AG09309 (cell line): ENCODE results near the gene ZNF236.
A peak's percentile ranks its signal among the peaks of the same experiment; 100 is the strongest.

Source experiments
- DNase-seq: peaks from one replicate; pipeline ENCODE4 v3.0.0-alpha.2; 2010; ENCODE audit warnings: low read depth
- H3K4me3 ChIP-seq: 2 replicates; pipeline ENCODE4 v1.5.1; 2011; ENCODE audit warnings: mild to moderate bottlenecking, low read depth, low read length, moderate library complexity; ENCODE audit not compliant: control insufficient read depth
- TF ChIP-seq, protein P1 (sequence below): IDR thresholded peaks from 2 replicates; pipeline ENCODE4 v1.5.1; 2011; ENCODE audit warnings: mild to moderate bottlenecking, low read depth, low read length, inconsistent platforms; ENCODE audit not compliant: insufficient read depth, control insufficient read depth; ENCODE audit errors: missing control alignments

ZNF236 gene

GRCh38 chr18:76873713-76874112 lies 51.4 kb downstream of the ZNF236 start:
- H3K4me3 ChIP-seq: no peak overlapping the region
- no peak for DNase-seq
- TF ChIP-seq, protein P1, sequence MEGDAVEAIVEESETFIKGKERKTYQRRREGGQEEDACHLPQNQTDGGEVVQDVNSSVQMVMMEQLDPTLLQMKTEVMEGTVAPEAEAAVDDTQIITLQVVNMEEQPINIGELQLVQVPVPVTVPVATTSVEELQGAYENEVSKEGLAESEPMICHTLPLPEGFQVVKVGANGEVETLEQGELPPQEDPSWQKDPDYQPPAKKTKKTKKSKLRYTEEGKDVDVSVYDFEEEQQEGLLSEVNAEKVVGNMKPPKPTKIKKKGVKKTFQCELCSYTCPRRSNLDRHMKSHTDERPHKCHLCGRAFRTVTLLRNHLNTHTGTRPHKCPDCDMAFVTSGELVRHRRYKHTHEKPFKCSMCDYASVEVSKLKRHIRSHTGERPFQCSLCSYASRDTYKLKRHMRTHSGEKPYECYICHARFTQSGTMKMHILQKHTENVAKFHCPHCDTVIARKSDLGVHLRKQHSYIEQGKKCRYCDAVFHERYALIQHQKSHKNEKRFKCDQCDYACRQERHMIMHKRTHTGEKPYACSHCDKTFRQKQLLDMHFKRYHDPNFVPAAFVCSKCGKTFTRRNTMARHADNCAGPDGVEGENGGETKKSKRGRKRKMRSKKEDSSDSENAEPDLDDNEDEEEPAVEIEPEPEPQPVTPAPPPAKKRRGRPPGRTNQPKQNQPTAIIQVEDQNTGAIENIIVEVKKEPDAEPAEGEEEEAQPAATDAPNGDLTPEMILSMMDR: no peak

GRCh38 chr18:76874642-76875389 lies 52.5 kb downstream of the ZNF236 start:
- TF ChIP-seq, protein P1: no peak
- no peak overlapping the region for H3K4me3 ChIP-seq
- no peak for DNase-seq

DNA sequence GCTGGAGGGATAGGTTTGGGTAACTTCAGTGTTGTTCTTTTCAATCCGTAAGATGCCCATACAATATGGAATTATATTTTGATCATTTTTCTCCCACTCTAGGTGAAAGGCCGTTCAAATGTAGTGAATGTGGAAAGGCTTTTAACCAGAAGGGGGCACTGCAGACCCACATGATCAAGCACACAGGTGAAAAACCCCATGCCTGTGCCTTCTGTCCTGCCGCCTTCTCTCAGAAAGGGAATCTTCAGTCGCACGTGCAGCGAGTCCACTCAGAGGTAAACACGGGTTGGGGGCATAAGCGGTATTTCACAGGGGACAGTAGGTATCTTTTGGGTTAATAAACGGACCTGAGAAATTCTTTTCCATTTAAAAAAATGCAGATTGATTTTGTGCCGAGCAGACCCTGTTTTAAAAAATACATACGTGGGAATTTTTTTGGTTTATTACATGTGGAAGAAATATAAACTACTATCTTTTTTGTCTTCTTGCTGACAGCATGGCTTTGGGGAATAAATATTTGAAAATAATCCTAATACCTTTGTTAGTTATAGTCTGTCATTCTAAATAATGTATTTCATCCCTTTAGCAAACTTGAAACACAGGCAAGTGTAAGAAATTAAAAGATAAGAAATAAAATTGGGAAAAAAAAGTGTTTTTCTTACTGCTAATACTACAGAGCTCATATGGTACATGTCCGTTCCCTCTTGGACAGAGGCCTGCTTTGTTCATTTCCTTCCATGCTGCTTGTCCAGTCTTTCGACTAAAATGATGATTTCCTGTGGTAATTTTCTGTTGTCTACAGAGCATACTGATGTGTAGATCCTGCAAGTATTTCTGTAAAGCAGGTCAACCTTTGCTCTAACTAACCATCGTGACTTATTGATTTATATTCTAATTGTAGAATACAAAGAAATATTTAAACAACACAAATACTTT lies 53.3 kb downstream of the ZNF236 start:
- H3K4me3 ChIP-seq: no peak overlapping the region
- TF ChIP-seq, protein P1: peak; percentile 64
- DNase-seq: no peak

- TF ChIP-seq, protein P1: no peak
- no peak overlapping the region for H3K4me3 ChIP-seq
- DNase-seq: no peak
Observed at GRCh38 chr18:76878426-76878825, 56.1 kb downstream of the ZNF236 start.

DNA sequence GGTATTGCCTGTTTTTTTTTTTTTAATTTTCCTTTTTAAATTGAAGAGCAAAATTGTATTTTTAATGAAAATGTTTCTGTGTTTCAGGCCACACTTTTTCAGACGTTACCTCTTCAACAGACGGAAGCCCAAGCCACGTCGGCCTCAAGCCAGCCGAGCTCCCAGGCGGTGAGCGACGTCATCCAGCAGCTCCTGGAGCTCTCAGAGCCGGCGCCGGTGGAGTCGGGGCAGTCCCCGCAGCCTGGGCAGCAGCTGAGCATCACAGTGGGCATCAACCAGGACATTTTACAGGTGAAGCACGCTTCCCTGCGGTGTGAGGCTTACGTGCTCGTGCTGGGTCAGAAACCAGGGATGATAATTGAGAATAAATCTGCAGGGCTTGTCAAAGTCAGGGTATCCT lies 57.7 kb downstream of the ZNF236 start:
- no peak for DNase-seq
- TF ChIP-seq, protein P1: no peak
- no peak overlapping the region for H3K4me3 ChIP-seq

- no peak overlapping the region for H3K4me3 ChIP-seq
- TF ChIP-seq, protein P1: no peak
- no peak for DNase-seq
Observed at GRCh38 chr18:76881744-76882143, 59.4 kb downstream of the ZNF236 start.
